ENCODE results near the gene SKAP1. TPM values are rescaled to one million over a fixed set of nuclear protein-coding genes. Genes with fewer than 3 reads are reported as not detected.

SKAP1 gene
- polyA plus RNA-seq, 1 of the 3 experiments (the other 2 are of a cell fraction), result not detected

- H3K9me3 ChIP-seq, result no peaks in the 10 kb centered on the region
- no peak for DNase-seq
- H3K9me2 ChIP-seq, result no peaks in the 10 kb centered on the region
- H3K9ac ChIP-seq, result peak overlapping the region; percentile 19; the same call in 1 of the 2 replicates
- H4K20me1 ChIP-seq (ENCODE audit: insufficient read depth), result no peaks in the 10 kb centered on the region
- H2AFZ ChIP-seq (ENCODE audit: low read depth), result peak overlapping the region; percentile 67; the same call in 1 of the 2 replicates
- POLR2A ChIA-PET, result no interaction called here
- H3K79me2 ChIP-seq (ENCODE audit: insufficient read depth), result no peaks in the 10 kb centered on the region
- H3F3A ChIP-seq (replicated peaks; ENCODE audit: insufficient read depth), result peaks cover 33% of the 10 kb centered on the region
- no peaks in the 10 kb centered on the region for H3K36me3 ChIP-seq (replicated peaks in 1 of 2; ENCODE audit: control insufficient read depth in 1 of 2, insufficient read depth in 2 of 2, low read length in 1 of 2)
- CTCF ChIA-PET, result interaction anchor here (0.5 to 3.9 kb wide), 7 partner anchors 11 to 146 kb away, joined by 3 to 19 read pairs (median 4); no protein-coding TSS in a partner anchor
- 0 out of 4 replicates have a peak, but pooled peaks cover 0 to 7% of the 10 kb centered on the region in 2 experiments for H3K4me1 ChIP-seq (ENCODE audit: control insufficient read depth in 1 of 2, insufficient read depth in 2 of 2, low read depth in 1 of 2, low read length in 1 of 2)
- H3K4me3 ChIP-seq (ENCODE audit: low read depth in 2 of 2, low read length in 1 of 2), result no peak overlapping the region
- 33% methylated on average over 8 of the region's 8 CpGs for WGBS (ENCODE audit: low lambda C conversion rate)
- peak overlapping the region in 1 of 2 experiments; percentile 37; a peak in 1 of 4 replicates for H3K27ac ChIP-seq (ENCODE audit: low read depth in 2 of 2, low read length in 1 of 2)
- H3K4me2 ChIP-seq, result peak overlapping the region; percentile 22; the same call in 1 of the 2 replicates
- H3K27me3 ChIP-seq (ENCODE audit: insufficient read depth), result peaks cover 24% of the 10 kb centered on the region; the same call in 1 of the 2 replicates
- no peak for TF ChIP-seq NRF1 (IDR thresholded peaks at IDR 0.05; ENCODE audit: low read depth, low read length)
- TF ChIP-seq EP300 (IDR thresholded peaks at IDR 0.05; ENCODE audit: borderline replicate concordance in 1 of 2, low read depth in 1 of 2, low read length in 1 of 2), result no peak
- no peak for TF ChIP-seq PBX3 (IDR thresholded peaks at IDR 0.05)
- no peak for TF ChIP-seq REST (IDR thresholded peaks at IDR 0.05; ENCODE audit: low read depth, low read length)
- TF ChIP-seq GATA2 (CRISPR knock-in tag; IDR thresholded peaks at IDR 0.05), result no peak
- TF ChIP-seq USF1 (IDR thresholded peaks at IDR 0.05; ENCODE audit: borderline replicate concordance, low read depth), result no peak
- TF ChIP-seq JUND (IDR thresholded peaks at IDR 0.05), result no peak
- TF ChIP-seq TAF1 (IDR thresholded peaks at IDR 0.05; ENCODE audit: borderline replicate concordance, low read depth, low read length), result no peak
- TF ChIP-seq CHD2 (IDR thresholded peaks at IDR 0.05; ENCODE audit: low read length, partially characterized antibody), result no peak
Measured at GRCh38 chr17:48471817-48472410, 41.9 kb upstream of the SKAP1 start.

All from SK-N-SH (cell line).